GM12891 (cell line): ENCODE results near the gene PPARG.

ENCODE experiments used
- POLR2A ChIP-seq: IDR thresholded peaks from 2 replicates; pipeline ENCODE4 v1.6.1; 2011; ENCODE audit warnings: low read depth, low read length, control low read depth
- SPI1 ChIP-seq: IDR thresholded peaks from 2 replicates; pipeline ENCODE4 v1.6.1; 2011; ENCODE audit warnings: low read depth, low read length, control low read depth
- TAF1 ChIP-seq: IDR thresholded peaks from 2 replicates; pipeline ENCODE4 v1.6.1; 2011; ENCODE audit warnings: low read depth, low read length, control low read depth

- TF ChIP-seq SPI1 = no peak
- no peak for TF ChIP-seq POLR2A
- TF ChIP-seq TAF1 = no peak
These were observed 124.9 kb downstream of the PPARG start for GRCh38 chr3:12413721-12414255.
